Coronary artery (tissue), 2 donors: ENCODE results near the gene MRC2.

Experiments
- DNase-seq: peaks from one replicate; pipeline ENCODE4 v3.0.0-alpha.2; 2017; ENCODE audit warnings: low spot score
- H3K27ac ChIP-seq, 2 donors: fragments of 200-600 bp; sonication (generic); one replicate each; pipeline ENCODE4 v1.5.1; 2016 to 2019
- H3K4me3 ChIP-seq: fragments of 200-600 bp; sonication (generic); 2 replicates; pipeline ENCODE4 v1.5.1; 2016; ENCODE audit warnings: mild to moderate bottlenecking, moderate library complexity
- TF ChIP-seq, protein P1 (sequence below): fragments of 200-600 bp; sonication (generic); IDR thresholded peaks from one replicate; pipeline ENCODE4 v1.5.1; 2019; ENCODE audit warnings: antibody characterized with exemption

Gene MRC2, protein sequence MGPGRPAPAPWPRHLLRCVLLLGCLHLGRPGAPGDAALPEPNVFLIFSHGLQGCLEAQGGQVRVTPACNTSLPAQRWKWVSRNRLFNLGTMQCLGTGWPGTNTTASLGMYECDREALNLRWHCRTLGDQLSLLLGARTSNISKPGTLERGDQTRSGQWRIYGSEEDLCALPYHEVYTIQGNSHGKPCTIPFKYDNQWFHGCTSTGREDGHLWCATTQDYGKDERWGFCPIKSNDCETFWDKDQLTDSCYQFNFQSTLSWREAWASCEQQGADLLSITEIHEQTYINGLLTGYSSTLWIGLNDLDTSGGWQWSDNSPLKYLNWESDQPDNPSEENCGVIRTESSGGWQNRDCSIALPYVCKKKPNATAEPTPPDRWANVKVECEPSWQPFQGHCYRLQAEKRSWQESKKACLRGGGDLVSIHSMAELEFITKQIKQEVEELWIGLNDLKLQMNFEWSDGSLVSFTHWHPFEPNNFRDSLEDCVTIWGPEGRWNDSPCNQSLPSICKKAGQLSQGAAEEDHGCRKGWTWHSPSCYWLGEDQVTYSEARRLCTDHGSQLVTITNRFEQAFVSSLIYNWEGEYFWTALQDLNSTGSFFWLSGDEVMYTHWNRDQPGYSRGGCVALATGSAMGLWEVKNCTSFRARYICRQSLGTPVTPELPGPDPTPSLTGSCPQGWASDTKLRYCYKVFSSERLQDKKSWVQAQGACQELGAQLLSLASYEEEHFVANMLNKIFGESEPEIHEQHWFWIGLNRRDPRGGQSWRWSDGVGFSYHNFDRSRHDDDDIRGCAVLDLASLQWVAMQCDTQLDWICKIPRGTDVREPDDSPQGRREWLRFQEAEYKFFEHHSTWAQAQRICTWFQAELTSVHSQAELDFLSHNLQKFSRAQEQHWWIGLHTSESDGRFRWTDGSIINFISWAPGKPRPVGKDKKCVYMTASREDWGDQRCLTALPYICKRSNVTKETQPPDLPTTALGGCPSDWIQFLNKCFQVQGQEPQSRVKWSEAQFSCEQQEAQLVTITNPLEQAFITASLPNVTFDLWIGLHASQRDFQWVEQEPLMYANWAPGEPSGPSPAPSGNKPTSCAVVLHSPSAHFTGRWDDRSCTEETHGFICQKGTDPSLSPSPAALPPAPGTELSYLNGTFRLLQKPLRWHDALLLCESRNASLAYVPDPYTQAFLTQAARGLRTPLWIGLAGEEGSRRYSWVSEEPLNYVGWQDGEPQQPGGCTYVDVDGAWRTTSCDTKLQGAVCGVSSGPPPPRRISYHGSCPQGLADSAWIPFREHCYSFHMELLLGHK (N-terminal part only)

DNA sequence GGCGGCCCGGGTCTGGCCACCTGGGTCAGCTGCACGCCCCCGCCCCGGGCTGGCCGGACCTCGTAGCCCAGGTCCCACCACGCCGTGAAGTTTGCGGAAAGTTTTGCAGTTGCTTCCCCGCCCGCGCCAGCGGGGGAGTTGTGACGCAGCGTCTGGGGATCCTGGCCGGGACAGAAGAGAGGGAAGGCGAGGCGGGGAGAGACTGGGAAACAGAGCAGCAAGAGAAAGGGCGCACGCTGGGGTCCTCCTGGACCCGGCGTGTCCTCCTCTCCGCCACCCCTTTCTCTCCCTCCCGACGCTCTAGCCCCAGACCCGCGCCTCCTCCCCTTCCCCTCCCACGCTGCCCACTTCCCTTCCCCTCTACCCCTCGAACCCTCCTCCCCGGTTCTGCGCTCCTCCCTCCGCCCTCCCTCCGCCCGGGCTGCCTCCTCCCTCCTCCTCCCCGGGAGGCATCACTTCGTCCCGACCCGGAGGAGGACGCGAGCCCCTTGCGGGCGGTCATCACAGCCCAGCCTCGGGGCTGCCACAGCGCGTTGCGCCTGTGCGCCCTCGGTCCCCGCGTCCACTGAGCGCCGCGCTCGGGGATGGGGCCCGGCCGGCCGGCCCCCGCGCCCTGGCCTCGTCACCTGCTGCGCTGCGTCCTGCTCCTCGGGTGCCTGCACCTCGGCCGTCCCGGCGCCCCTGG is at the start of gene MRC2:
Gene MRC2, plus strand, starts transcription at position 452 of the 685 bp plus-strand sequence. Its CDS starts 133 bp downstream, at position 585.
- peak within 1 kb of the TSS; percentile 94 for H3K4me3 ChIP-seq
- DNase-seq = peak; percentile 87
- TF ChIP-seq, protein P1, sequence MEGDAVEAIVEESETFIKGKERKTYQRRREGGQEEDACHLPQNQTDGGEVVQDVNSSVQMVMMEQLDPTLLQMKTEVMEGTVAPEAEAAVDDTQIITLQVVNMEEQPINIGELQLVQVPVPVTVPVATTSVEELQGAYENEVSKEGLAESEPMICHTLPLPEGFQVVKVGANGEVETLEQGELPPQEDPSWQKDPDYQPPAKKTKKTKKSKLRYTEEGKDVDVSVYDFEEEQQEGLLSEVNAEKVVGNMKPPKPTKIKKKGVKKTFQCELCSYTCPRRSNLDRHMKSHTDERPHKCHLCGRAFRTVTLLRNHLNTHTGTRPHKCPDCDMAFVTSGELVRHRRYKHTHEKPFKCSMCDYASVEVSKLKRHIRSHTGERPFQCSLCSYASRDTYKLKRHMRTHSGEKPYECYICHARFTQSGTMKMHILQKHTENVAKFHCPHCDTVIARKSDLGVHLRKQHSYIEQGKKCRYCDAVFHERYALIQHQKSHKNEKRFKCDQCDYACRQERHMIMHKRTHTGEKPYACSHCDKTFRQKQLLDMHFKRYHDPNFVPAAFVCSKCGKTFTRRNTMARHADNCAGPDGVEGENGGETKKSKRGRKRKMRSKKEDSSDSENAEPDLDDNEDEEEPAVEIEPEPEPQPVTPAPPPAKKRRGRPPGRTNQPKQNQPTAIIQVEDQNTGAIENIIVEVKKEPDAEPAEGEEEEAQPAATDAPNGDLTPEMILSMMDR = no peak
- peak within 1 kb of the TSS; percentile 89 to 98 for H3K27ac ChIP-seq

DNA sequence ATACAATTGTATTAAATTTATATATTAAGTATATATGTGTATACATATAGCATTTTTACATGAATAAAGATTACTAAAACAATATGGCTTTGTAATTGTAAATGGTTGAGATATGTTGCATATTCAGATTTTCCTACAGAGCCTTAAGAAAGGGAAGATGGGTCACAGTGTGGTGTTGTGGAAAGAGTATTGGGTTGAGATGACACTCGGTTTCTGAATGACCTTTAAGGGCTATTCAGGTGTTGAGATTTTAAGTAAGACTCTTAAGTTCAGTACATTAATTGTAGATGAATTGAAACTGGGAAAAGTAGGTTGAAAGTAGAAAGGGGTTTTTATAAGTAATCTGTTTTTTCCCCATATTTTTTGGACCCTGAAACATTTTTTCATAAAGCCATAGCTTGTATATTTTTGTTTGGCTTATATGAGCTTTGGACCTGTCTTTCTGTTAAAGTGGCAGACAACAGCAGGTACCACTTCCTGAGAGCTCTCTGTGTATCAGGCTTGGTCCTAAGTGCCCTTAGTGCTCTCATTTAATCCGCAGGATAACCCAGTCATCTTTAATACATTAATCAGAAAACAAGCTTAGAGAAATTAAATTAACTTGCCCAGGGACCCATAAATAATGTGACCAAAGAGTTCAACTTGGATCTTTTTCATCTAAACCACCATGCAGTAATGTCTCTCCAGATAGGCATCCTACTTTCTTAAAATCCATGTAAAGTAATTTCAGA is 48.5 kb upstream of the MRC2 start:
- DNase-seq = no peak
- Histone ChIP-seq H3K27ac (no peak overlapping the region), H3K4me3 (no peak overlapping the region)
- TF ChIP-seq, protein P1 = no peak

DNA sequence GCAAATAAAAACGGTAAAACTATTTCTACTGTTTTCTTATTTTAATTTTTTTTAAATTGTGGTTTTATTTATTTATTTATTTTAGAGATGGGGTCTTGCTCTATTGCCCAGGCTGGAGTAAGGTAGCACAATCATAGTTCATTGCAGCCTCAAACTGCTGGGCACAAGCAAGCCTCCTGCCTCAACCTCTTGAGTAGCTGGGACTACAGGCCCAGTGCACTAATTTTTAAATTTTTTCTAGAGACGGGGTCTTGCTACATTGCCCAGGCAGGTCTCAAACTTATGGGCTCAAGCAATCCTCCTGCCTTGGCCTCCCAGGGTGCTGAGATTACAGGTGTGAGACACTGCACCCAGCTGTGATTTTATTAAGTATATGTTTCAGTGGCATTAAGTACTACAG is 46.5 kb upstream of the MRC2 start:
- no peak for DNase-seq
- H3K4me3 ChIP-seq = no peak overlapping the region
- TF ChIP-seq, protein P1 = no peak
- H3K27ac ChIP-seq = no peak overlapping the region

DNA sequence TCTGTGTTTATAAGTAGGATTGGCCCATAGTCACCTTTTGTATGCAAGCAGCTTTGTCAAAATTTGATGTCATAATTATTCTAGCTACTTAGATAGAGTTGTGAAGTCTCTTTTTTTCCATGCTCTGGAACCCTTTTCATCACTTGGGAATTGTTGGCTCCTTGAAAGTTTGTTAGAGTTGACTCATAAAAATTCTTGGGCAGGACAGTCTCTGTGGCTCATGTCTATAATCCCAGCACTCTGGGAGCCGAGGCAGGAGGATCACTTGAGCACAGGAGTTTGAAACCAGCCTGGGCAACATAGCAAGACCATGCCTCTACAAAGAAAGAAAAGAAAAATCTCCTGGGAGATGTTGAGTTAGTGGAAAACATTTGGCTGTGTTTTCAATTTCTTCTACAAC is 45.7 kb upstream of the MRC2 start:
- Histone ChIP-seq H3K27ac (no peak overlapping the region), H3K4me3 (no peak overlapping the region)
- no peak for DNase-seq
- TF ChIP-seq, protein P1 = no peak

DNA sequence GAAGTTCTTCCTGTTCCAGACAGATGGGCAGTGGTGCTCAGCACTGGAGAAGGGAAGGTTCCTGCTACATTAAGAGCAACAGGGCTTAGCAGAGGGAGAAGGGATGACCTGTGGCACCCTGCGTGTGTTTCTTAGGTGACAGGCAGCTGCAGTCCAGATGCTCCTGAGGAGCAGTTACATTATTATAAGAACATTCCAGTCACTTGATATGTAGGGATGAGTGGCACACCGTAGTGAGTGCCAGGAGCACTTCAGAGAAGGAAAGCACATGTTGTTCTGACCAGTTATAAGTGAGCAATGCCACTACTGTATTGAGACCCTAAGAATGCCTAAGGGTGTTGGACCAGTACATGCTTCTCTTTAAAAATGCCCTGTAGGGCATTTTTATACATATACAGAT is 39.9 kb upstream of the MRC2 start:
- TF ChIP-seq, protein P1 = no peak
- no peak for DNase-seq
- Histone ChIP-seq H3K4me3 (no peak overlapping the region), H3K27ac (no peak overlapping the region)

DNA sequence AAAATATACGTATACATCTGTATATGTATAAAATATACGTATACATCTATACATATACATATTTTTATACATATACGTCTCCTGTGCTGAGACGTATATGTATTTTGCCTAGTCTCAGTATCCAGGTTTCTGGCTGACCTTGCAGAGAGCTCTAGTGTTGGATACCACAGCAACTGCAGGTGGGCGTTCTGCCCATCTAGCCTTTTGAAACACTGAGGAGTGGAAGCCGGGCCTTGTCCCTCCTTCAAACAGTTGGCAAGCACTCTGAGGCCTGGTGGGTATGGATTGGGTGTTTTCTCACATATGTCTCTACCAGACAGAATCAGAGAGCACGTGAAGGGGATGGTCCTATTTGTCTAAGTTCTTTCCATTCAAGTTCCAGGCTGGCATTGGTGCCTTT is 39.4 kb upstream of the MRC2 start:
- DNase-seq = no peak
- TF ChIP-seq, protein P1 = no peak
- H3K4me3 ChIP-seq = no peak overlapping the region
- no peak overlapping the region for H3K27ac ChIP-seq
